ENCODE measurements around the gene GIMAP8. TPM values are rescaled to one million over a fixed set of nuclear protein-coding genes. Genes with fewer than 3 reads are reported as not detected.

Gene GIMAP8
- total and polyA plus RNA-seq, 2 experiments from 2014 or later = 0.06 TPM; not detected in 1

- TF ChIP-seq, protein P1, sequence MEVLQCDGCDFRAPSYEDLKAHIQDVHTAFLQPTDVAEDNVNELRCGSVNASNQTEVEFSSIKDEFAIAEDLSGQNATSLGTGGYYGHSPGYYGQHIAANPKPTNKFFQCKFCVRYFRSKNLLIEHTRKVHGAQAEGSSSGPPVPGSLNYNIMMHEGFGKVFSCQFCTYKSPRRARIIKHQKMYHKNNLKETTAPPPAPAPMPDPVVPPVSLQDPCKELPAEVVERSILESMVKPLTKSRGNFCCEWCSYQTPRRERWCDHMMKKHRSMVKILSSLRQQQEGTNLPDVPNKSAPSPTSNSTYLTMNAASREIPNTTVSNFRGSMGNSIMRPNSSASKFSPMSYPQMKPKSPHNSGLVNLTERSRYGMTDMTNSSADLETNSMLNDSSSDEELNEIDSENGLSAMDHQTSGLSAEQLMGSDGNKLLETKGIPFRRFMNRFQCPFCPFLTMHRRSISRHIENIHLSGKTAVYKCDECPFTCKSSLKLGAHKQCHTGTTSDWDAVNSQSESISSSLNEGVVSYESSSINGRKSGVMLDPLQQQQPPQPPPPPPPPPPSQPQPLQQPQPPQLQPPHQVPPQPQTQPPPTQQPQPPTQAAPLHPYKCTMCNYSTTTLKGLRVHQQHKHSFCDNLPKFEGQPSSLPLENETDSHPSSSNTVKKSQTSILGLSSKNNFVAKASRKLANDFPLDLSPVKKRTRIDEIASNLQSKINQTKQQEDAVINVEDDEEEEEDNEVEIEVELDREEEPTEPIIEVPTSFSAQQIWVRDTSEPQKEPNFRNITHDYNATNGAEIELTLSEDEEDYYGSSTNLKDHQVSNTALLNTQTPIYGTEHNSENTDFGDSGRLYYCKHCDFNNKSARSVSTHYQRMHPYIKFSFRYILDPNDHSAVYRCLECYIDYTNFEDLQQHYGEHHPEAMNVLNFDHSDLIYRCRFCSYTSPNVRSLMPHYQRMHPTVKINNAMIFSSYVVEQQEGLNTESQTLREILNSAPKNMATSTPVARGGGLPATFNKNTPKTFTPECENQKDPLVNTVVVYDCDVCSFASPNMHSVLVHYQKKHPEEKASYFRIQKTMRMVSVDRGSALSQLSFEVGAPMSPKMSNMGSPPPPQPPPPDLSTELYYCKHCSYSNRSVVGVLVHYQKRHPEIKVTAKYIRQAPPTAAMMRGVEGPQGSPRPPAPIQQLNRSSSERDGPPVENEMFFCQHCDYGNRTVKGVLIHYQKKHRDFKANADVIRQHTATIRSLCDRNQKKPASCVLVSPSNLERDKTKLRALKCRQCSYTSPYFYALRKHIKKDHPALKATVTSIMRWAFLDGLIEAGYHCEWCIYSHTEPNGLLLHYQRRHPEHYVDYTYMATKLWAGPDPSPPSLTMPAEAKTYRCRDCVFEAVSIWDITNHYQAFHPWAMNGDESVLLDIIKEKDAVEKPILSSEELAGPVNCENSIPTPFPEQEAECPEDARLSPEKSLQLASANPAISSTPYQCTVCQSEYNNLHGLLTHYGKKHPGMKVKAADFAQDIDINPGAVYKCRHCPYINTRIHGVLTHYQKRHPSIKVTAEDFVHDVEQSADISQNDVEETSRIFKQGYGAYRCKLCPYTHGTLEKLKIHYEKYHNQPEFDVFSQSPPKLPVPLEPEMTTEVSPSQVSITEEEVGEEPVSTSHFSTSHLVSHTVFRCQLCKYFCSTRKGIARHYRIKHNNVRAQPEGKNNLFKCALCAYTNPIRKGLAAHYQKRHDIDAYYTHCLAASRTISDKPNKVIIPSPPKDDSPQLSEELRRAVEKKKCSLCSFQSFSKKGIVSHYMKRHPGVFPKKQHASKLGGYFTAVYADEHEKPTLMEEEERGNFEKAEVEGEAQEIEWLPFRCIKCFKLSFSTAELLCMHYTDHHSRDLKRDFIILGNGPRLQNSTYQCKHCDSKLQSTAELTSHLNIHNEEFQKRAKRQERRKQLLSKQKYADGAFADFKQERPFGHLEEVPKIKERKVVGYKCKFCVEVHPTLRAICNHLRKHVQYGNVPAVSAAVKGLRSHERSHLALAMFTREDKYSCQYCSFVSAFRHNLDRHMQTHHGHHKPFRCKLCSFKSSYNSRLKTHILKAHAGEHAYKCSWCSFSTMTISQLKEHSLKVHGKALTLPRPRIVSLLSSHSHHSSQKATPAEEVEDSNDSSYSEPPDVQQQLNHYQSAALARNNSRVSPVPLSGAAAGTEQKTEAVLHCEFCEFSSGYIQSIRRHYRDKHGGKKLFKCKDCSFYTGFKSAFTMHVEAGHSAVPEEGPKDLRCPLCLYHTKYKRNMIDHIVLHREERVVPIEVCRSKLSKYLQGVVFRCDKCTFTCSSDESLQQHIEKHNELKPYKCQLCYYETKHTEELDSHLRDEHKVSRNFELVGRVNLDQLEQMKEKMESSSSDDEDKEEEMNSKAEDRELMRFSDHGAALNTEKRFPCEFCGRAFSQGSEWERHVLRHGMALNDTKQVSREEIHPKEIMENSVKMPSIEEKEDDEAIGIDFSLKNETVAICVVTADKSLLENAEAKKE (CRISPR knock-in tag; IDR thresholded peaks at IDR 0.05) = no peak
- TF ChIP-seq, protein P2, sequence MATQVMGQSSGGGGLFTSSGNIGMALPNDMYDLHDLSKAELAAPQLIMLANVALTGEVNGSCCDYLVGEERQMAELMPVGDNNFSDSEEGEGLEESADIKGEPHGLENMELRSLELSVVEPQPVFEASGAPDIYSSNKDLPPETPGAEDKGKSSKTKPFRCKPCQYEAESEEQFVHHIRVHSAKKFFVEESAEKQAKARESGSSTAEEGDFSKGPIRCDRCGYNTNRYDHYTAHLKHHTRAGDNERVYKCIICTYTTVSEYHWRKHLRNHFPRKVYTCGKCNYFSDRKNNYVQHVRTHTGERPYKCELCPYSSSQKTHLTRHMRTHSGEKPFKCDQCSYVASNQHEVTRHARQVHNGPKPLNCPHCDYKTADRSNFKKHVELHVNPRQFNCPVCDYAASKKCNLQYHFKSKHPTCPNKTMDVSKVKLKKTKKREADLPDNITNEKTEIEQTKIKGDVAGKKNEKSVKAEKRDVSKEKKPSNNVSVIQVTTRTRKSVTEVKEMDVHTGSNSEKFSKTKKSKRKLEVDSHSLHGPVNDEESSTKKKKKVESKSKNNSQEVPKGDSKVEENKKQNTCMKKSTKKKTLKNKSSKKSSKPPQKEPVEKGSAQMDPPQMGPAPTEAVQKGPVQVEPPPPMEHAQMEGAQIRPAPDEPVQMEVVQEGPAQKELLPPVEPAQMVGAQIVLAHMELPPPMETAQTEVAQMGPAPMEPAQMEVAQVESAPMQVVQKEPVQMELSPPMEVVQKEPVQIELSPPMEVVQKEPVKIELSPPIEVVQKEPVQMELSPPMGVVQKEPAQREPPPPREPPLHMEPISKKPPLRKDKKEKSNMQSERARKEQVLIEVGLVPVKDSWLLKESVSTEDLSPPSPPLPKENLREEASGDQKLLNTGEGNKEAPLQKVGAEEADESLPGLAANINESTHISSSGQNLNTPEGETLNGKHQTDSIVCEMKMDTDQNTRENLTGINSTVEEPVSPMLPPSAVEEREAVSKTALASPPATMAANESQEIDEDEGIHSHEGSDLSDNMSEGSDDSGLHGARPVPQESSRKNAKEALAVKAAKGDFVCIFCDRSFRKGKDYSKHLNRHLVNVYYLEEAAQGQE (IDR thresholded peaks at IDR 0.05; ENCODE audit: unreplicated experiment) = no peak
- TF ChIP-seq ZNF331 (CRISPR knock-in tag; IDR thresholded peaks at IDR 0.05; ENCODE audit: low read depth) (no peak), EZH2phosphoT487 (IDR thresholded peaks at IDR 0.05; ENCODE audit: unreplicated experiment) (no peak), CREB1 (CRISPR knock-in tag; IDR thresholded peaks at IDR 0.05; ENCODE audit: low read depth) (no peak), JUNB (IDR thresholded peaks at IDR 0.05; ENCODE audit: unreplicated experiment) (no peak)
Observed at GRCh38 chr7:150430465-150431085, 19.9 kb upstream of the GIMAP8 start (continued).

Data from GM23338 (cell line).